ENCODE results near the gene TERB1.
"Not testable (repeated sequence)": the region's sequence is repeated elsewhere in the genome, so short reads cannot be mapped to it uniquely, and the experiment has no call there.

Gene TERB1

DNA sequence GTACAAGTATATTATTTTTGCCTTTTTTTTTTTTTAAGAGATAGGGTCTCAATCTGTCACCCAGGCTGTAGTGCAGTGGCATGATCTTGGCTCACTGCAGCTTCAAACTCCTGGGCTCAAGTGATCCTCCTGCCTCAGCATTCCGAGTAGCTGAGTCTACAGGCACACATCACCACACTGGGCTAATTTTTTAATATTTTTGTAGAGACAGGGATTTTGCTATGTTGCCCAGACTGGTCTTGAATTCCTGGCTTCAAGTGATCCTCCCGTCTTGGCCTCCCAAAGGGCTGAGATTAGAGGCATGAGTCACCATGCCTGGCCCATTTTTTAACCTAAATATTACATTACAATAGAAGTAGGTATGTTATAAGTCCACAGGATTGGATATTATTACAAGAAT lies 3.2 kb downstream of the TERB1 start:
- H3K4me2 ChIP-seq (ENCODE audit: low read depth, low read length, poor library complexity, severe bottlenecking) = no peak overlapping the region
- no peaks in the 10 kb centered on the region for H4K20me1 ChIP-seq (ENCODE audit: insufficient read depth, low read length, poor library complexity, severe bottlenecking)
- no peaks in the 10 kb centered on the region for H3K27me3 ChIP-seq (ENCODE audit: insufficient read depth, low read length, poor library complexity, severe bottlenecking)
- peaks cover 7% of the 10 kb centered on the region; the same call in 1 of the 2 replicates for H3K36me3 ChIP-seq (ENCODE audit: insufficient read depth, low read length)
- H2AFZ ChIP-seq (ENCODE audit: low read length) = no peak overlapping the region
- no peak overlapping the region for H3K9ac ChIP-seq (ENCODE audit: low read depth, low read length, poor library complexity, severe bottlenecking)
- H3F3A ChIP-seq (ENCODE audit: low read depth) = no peaks in the 10 kb centered on the region
- no peaks in the 10 kb centered on the region for H3K79me2 ChIP-seq (ENCODE audit: insufficient read depth, low read length)
- H3K9me2 ChIP-seq (replicated peaks; ENCODE audit: low read depth, low read length) = no peaks in the 10 kb centered on the region
- TF ChIP-seq EZH2phosphoT487 (IDR thresholded peaks at IDR 0.05; ENCODE audit: borderline replicate concordance) (no peak), CTCF (conservative IDR thresholded peaks at IDR 0.05; ENCODE audit: low read length) (no peak)
- H3K4me3 ChIP-seq (ENCODE audit: low read length, poor library complexity, severe bottlenecking) = no peak overlapping the region
- H3K4me1 ChIP-seq (ENCODE audit: insufficient read depth, low read length, poor library complexity, severe bottlenecking) = no peaks in the 10 kb centered on the region
- no peaks in the 10 kb centered on the region for H3K9me3 ChIP-seq (ENCODE audit: insufficient read depth, low read depth, low read length)

GRCh38 chr16:66793984-66794383 lies 7.4 kb downstream of the TERB1 start:
- not testable (repeated sequence) for H3K4me1 ChIP-seq (ENCODE audit: insufficient read depth, low read length, poor library complexity, severe bottlenecking); H3K4me3 ChIP-seq (ENCODE audit: low read length, poor library complexity, severe bottlenecking); H3K36me3 ChIP-seq (ENCODE audit: insufficient read depth, low read length); H2AFZ ChIP-seq (ENCODE audit: low read length); H3K9me3 ChIP-seq (ENCODE audit: insufficient read depth, low read depth, low read length); H3K9ac ChIP-seq (ENCODE audit: low read depth, low read length, poor library complexity, severe bottlenecking); H3K27me3 ChIP-seq (ENCODE audit: insufficient read depth, low read length, poor library complexity, severe bottlenecking); H3K79me2 ChIP-seq (ENCODE audit: insufficient read depth, low read length); H4K20me1 ChIP-seq (ENCODE audit: insufficient read depth, low read length, poor library complexity, severe bottlenecking); H3F3A ChIP-seq (ENCODE audit: low read depth); H3K9me2 ChIP-seq (replicated peaks; ENCODE audit: low read depth, low read length); H3K4me2 ChIP-seq (ENCODE audit: low read depth, low read length, poor library complexity, severe bottlenecking)

- no peak overlapping the region for H3K9ac ChIP-seq (ENCODE audit: low read depth, low read length, poor library complexity, severe bottlenecking)
- no peak overlapping the region for H2AFZ ChIP-seq (ENCODE audit: low read length)
- no peaks in the 10 kb centered on the region for H3F3A ChIP-seq (ENCODE audit: low read depth)
- H3K79me2 ChIP-seq (ENCODE audit: insufficient read depth, low read length) = no peaks in the 10 kb centered on the region
- no peak for TF ChIP-seq CTCF (conservative IDR thresholded peaks at IDR 0.05; ENCODE audit: low read length)
- no peaks in the 10 kb centered on the region for H3K9me2 ChIP-seq (replicated peaks; ENCODE audit: low read depth, low read length)
- H3K9me3 ChIP-seq (ENCODE audit: insufficient read depth, low read depth, low read length) = no peaks in the 10 kb centered on the region
- no peaks in the 10 kb centered on the region for H3K36me3 ChIP-seq (ENCODE audit: insufficient read depth, low read length)
- H3K4me2 ChIP-seq (ENCODE audit: low read depth, low read length, poor library complexity, severe bottlenecking) = no peak overlapping the region
- no peak overlapping the region for H3K4me3 ChIP-seq (ENCODE audit: low read length, poor library complexity, severe bottlenecking)
- H3K27me3 ChIP-seq (ENCODE audit: insufficient read depth, low read length, poor library complexity, severe bottlenecking) = no peaks in the 10 kb centered on the region
- no peaks in the 10 kb centered on the region for H3K4me1 ChIP-seq (ENCODE audit: insufficient read depth, low read length, poor library complexity, severe bottlenecking)
- H4K20me1 ChIP-seq (ENCODE audit: insufficient read depth, low read length, poor library complexity, severe bottlenecking) = no peaks in the 10 kb centered on the region
These were observed 11.2 kb downstream of the TERB1 start for GRCh38 chr16:66790130-66790733.

DNA sequence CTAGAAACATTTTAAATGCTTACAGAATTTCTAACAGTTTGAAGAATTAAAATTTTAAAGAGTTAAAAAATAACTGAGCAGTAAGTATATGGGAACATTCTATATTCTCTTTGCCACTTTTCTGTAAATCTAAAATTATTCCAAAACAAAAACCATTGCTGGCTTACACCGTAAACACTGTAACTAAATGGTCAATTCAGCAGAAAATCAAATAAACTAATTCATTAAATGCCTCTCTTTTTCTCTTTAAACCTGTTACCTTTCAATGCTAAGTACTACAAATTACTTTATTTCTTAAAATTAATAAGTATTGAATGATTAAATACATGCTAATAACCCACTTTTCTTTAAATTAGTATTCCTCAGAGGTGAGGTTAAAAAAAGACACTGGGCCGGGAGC lies 14.0 kb downstream of the TERB1 start:
- no peaks in the 10 kb centered on the region for H3K79me2 ChIP-seq (ENCODE audit: insufficient read depth, low read length)

More for the DNA sequence above, 14.0 kb downstream of the TERB1 start:
- Histone ChIP-seq H2AFZ (ENCODE audit: low read length) (no peak overlapping the region), H3K4me3 (ENCODE audit: low read length, poor library complexity, severe bottlenecking) (no peak overlapping the region), H4K20me1 (ENCODE audit: insufficient read depth, low read length, poor library complexity, severe bottlenecking) (no peaks in the 10 kb centered on the region), H3K4me1 (ENCODE audit: insufficient read depth, low read length, poor library complexity, severe bottlenecking) (no peaks in the 10 kb centered on the region), H3K27me3 (ENCODE audit: insufficient read depth, low read length, poor library complexity, severe bottlenecking) (no peaks in the 10 kb centered on the region), H3K9me2 (replicated peaks; ENCODE audit: low read depth, low read length) (no peaks in the 10 kb centered on the region), H3K36me3 (ENCODE audit: insufficient read depth, low read length) (no peaks in the 10 kb centered on the region), H3K9me3 (ENCODE audit: insufficient read depth, low read depth, low read length) (no peaks in the 10 kb centered on the region), H3K4me2 (ENCODE audit: low read depth, low read length, poor library complexity, severe bottlenecking) (no peak overlapping the region), H3F3A (ENCODE audit: low read depth) (no peaks in the 10 kb centered on the region), H3K9ac (ENCODE audit: low read depth, low read length, poor library complexity, severe bottlenecking) (no peak overlapping the region)
- TF ChIP-seq CTCF (conservative IDR thresholded peaks at IDR 0.05; ENCODE audit: low read length) (no peak), EZH2phosphoT487 (IDR thresholded peaks at IDR 0.05; ENCODE audit: borderline replicate concordance) (no peak)

Data from Loucy (cell line).